ENCODE data around the gene SLC35A1. TPM values are rescaled to one million over a fixed set of nuclear protein-coding genes. Genes with fewer than 3 reads are reported as not detected.

Gene SLC35A1
- total and polyA plus RNA-seq, 2 of the 8 experiments (the other 6 are each of a cell fraction or from before 2014, with no cell fraction given), result 4.7 to 9.2 TPM

DNA sequence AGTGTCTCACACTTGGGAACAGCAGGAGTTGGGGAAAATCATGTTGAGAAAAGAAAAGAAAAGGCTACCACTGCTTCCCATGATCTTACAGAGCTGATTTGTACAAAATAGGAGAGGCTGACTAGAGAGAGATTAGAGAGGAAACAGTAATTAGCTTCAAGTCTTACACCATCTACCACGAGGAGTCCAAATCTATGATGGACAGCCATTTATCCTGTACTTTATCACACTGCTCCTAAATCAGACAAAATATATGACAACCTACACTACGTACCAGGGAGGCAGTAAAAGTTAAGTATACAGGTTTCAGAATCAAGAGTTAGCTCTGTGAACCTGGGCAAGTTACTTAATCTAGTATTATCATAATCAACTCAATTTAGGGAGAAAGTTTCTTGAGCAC is 79.0 kb downstream of the SLC35A1 start (continued):
- TF ChIP-seq EP300 (IDR thresholded peaks at IDR 0.05; ENCODE audit: borderline replicate concordance in 1 of 2, low read depth in 2 of 2, low read length in 2 of 2), result no peak
- no peak for TF ChIP-seq CBX5 (IDR thresholded peaks at IDR 0.05; ENCODE audit: low read depth, low read length)
- TF ChIP-seq CEBPB (IDR thresholded peaks at IDR 0.05; ENCODE audit: low read depth, low read length), result no peak
- TF ChIP-seq ZNF274 (IDR thresholded peaks at IDR 0.05; ENCODE audit: borderline replicate concordance, extremely low read depth, low read length), result no peak
- TF ChIP-seq NANOG (IDR thresholded peaks at IDR 0.05; ENCODE audit: insufficient read depth, low read depth, low read length, poor library complexity, severe bottlenecking), result no peak

Data from H1 (cell line).